WTC11 (cell line): ENCODE data around the gene DLGAP5. TPM values are rescaled to one million over a fixed set of nuclear protein-coding genes. Genes with fewer than 3 reads are reported as not detected.
A peak's percentile ranks its signal among the peaks of the same experiment; 100 is the strongest.

Experiments
- ATAC-seq: fragments of 200-7000 bp; cut with Tn5 transposase; 2 replicates; pipeline ENCODE4 v1.10.0; 2021; ENCODE audit warnings: mild to moderate bottlenecking, moderate library complexity
- CTCF ChIA-PET: fragments of 300-600 bp; sonication (Branson Sonifier 250); formaldehyde crosslinking; loops from one replicate; lab custom pipeline; 2021; ENCODE audit warnings: antibody characterized with exemption; lab: Charles Lee
- POLR2A ChIA-PET: fragments of 350-600 bp; sonication (Branson Sonifier 250); formaldehyde crosslinking; loops from one replicate; lab custom pipeline; 2021; ENCODE audit warnings: antibody characterized with exemption; lab: Charles Lee
- DNase-seq: peaks from one replicate; pipeline ENCODE4 v3.0.0; 2021; ENCODE audit warnings: low spot score
- H3K27ac Mint-ChIP-seq: 2 replicates; pipeline ENCODE4 v1.8.0; 2021; ENCODE audit warnings: mixed read lengths
- H3K27me3 Mint-ChIP-seq: 2 replicates; pipeline ENCODE4 v1.8.0; 2021; ENCODE audit warnings: low read depth, mild to moderate bottlenecking, moderate library complexity, mixed read lengths
- H3K36me3 Mint-ChIP-seq: 2 replicates; pipeline ENCODE4 v1.8.0; 2021; ENCODE audit warnings: mixed read lengths
- H3K4me1 Mint-ChIP-seq: 2 replicates; pipeline ENCODE4 v1.8.0; 2022; ENCODE audit warnings: mixed read lengths
- H3K4me3 Mint-ChIP-seq: 2 replicates; pipeline ENCODE4 v1.8.0; 2021; ENCODE audit warnings: mild to moderate bottlenecking, moderate library complexity, mixed read lengths
- H3K9me3 Mint-ChIP-seq: 2 replicates; pipeline ENCODE4 v1.8.0; 2021; ENCODE audit warnings: mixed read lengths
- AR ChIP-seq: fragments of 250-450 bp; sonication (Bioruptor Pico); IDR thresholded peaks from 2 replicates; pipeline ENCODE4 v1.9.0; 2021; ENCODE audit warnings: mild to moderate bottlenecking
- CBFB ChIP-seq: sonication (generic); formaldehyde crosslinking; IDR thresholded peaks from 2 replicates; pipeline ENCODE4 v1.8.1; 2022; ENCODE audit warnings: mild to moderate bottlenecking, low read depth, missing genetic modification reagents
- CREM ChIP-seq: sonication (generic); formaldehyde crosslinking; IDR thresholded peaks from 2 replicates; pipeline ENCODE4 v1.8.1; 2022; ENCODE audit warnings: mild to moderate bottlenecking, missing genetic modification reagents, moderate library complexity
- E2F4 ChIP-seq: sonication (generic); formaldehyde crosslinking; IDR thresholded peaks from 2 replicates; pipeline ENCODE4 v1.8.1; 2022; ENCODE audit warnings: low read depth, mild to moderate bottlenecking, moderate library complexity, missing genetic modification reagents, borderline replicate concordance
- GRHL2 ChIP-seq: fragments of 250-450 bp; sonication (Bioruptor Pico); IDR thresholded peaks from 2 replicates; pipeline ENCODE4 v1.8.0; 2022; ENCODE audit warnings: mild to moderate bottlenecking, moderate library complexity; ENCODE audit not compliant: insufficient replicate concordance, severe bottlenecking
- JAZF1 ChIP-seq: fragments of 250-450 bp; sonication (Bioruptor Pico); IDR thresholded peaks from 2 replicates; pipeline ENCODE4 v1.9.0; 2021; ENCODE audit warnings: moderate library complexity, mild to moderate bottlenecking, inconsistent platforms
- MAX ChIP-seq: sonication (generic); formaldehyde crosslinking; IDR thresholded peaks from 2 replicates; pipeline ENCODE4 v1.8.0; 2022; ENCODE audit warnings: mild to moderate bottlenecking, missing genetic modification reagents
- NFYB ChIP-seq: sonication (generic); formaldehyde crosslinking; conservative IDR thresholded peaks from 2 replicates; pipeline ENCODE4 v1.8.0; 2022; ENCODE audit warnings: low read depth, missing genetic modification reagents
- NR1H2 ChIP-seq: sonication (generic); formaldehyde crosslinking; IDR thresholded peaks from 2 replicates; pipeline ENCODE4 v1.9.0; 2021; ENCODE audit warnings: mild to moderate bottlenecking, moderate library complexity, missing genetic modification reagents
- SOX15 ChIP-seq: fragments of 250-450 bp; sonication (Bioruptor Pico); IDR thresholded peaks from 2 replicates; pipeline ENCODE4 v1.9.0; 2021; ENCODE audit warnings: mild to moderate bottlenecking
- STAT6 ChIP-seq: sonication (generic); formaldehyde crosslinking; conservative IDR thresholded peaks from 2 replicates; pipeline ENCODE4 v1.8.1; 2023; ENCODE audit warnings: mild to moderate bottlenecking, low read depth, missing genetic modification reagents, moderate library complexity
- USF2 ChIP-seq: sonication (generic); formaldehyde crosslinking; IDR thresholded peaks from 2 replicates; pipeline ENCODE4 v1.8.1; 2023; ENCODE audit warnings: mild to moderate bottlenecking, missing genetic modification reagents, moderate library complexity
- ZNF138 ChIP-seq: sonication (generic); formaldehyde crosslinking; conservative IDR thresholded peaks from 2 replicates; pipeline ENCODE4 v1.8.1; 2022; ENCODE audit warnings: mild to moderate bottlenecking, moderate library complexity, missing genetic modification reagents
- ZNF281 ChIP-seq: sonication (generic); formaldehyde crosslinking; IDR thresholded peaks from 2 replicates; pipeline ENCODE4 v1.8.0; 2023; ENCODE audit warnings: mild to moderate bottlenecking, missing genetic modification reagents
- ZNF671 ChIP-seq: fragments of 250-450 bp; sonication (Bioruptor Pico); IDR thresholded peaks from 2 replicates; pipeline ENCODE4 v1.8.0; 2021; ENCODE audit warnings: mild to moderate bottlenecking
- total RNA-seq: library from RNA; stranded (reverse); gene quantifications from 3 replicates; pipeline ENCODE4 v1.2.3, GENCODE V29; 2021
- TF ChIP-seq, protein P1 (sequence below): fragments of 200-600 bp; IDR thresholded peaks from 2 replicates; pipeline ENCODE4 v1.8.0; 2022; ENCODE audit warnings: antibody characterized with exemption

The DLGAP5 gene
- total RNA-seq, 1 experiment from 2014 or later: 141 TPM

GRCh38 chr14:55131370-55132137 lies 59.8 kb downstream of the DLGAP5 start (continued):
- TF ChIP-seq CREM (CRISPR knock-in tag) (no peak), ZNF138 (no peak), E2F4 (CRISPR knock-in tag) (no peak)

DNA sequence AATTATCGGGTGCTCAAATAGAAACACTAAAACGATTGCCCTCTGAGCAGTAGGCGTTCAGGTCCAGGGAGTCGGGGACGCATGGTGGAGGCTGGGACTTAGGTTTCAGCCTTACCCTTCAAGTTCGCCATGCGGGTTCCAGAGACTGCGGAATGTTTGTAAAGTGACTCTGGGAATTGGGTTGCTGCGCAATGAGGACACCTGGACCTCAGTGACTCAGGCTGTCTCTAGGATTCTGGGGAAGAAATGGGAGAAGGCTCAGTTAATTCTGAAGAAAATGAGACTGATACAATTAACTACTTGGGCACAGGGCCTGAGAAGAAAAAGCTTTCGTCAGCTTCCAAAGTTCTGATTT lies 61.2 kb downstream of the DLGAP5 start:
- ChIA-PET POLR2A (interaction anchor here (0.6 to 1.1 kb wide), 2 partner anchors 103 to 224 kb away, joined by 3 to 8 read pairs; partner anchors contain the start of genes SOCS4 and WDHD1), CTCF (interaction anchor here (0.6 to 1.4 kb wide), 3 partner anchors 27 to 347 kb away, joined by 3 to 8 read pairs (median 5); no protein-coding TSS in a partner anchor)
- TF ChIP-seq SOX15: no peak
- no peak for TF ChIP-seq ZNF671
- no peak for TF ChIP-seq STAT6 (CRISPR knock-in tag)
- no peak for TF ChIP-seq JAZF1 (CRISPR knock-in tag)
- no peak for TF ChIP-seq AR (CRISPR knock-in tag)
- no peak for TF ChIP-seq USF2 (CRISPR knock-in tag)
- TF ChIP-seq CBFB (CRISPR knock-in tag): no peak
- no peak for TF ChIP-seq GRHL2 (CRISPR knock-in tag)
- Mint-ChIP-seq H3K4me3 (peak overlapping the region; percentile 73), H3K27me3 (peaks cover 57% of the 10 kb centered on the region), H3K27ac (no peak overlapping the region), H3K9me3 (no peaks in the 10 kb centered on the region), H3K36me3 (no peaks in the 10 kb centered on the region), H3K4me1 (peaks cover 4% of the 10 kb centered on the region)
- DNase-seq (no peak), ATAC-seq (peak; percentile 19)

GRCh38 chr14:55129428-55130195 lies 61.8 kb downstream of the DLGAP5 start:
- Mint-ChIP-seq H3K9me3 (no peaks in the 10 kb centered on the region), H3K4me3 (peak overlapping the region; percentile 73), H3K27me3 (peaks cover 58% of the 10 kb centered on the region), H3K4me1 (peaks cover 4% of the 10 kb centered on the region), H3K36me3 (no peaks in the 10 kb centered on the region), H3K27ac (no peak overlapping the region)
- ChIA-PET POLR2A (interaction anchor here (0.6 to 1.2 kb wide), 3 partner anchors 26 to 224 kb away, joined by 3 to 8 read pairs (median 3); partner anchors contain the start of genes SOCS4 and WDHD1), CTCF (interaction anchor here (0.5 to 1.4 kb wide), 5 partner anchors 18 to 347 kb away, joined by 3 to 8 read pairs (median 4); no protein-coding TSS in a partner anchor)
- ATAC-seq: peak; percentile 55
- peak; percentile 46 for DNase-seq
- TF ChIP-seq NR1H2 (CRISPR knock-in tag) (no peak), CREM (CRISPR knock-in tag) (0 out of 2 replicates have a peak, but pooled peaks have one; percentile 5), NFYB (CRISPR knock-in tag) (0 out of 2 replicates have a peak, but pooled peaks have one; percentile 11), MAX (peak; percentile 18; the same call in 1 of the 2 replicates), JAZF1 (CRISPR knock-in tag) (no peak), ZNF281 (no peak)
- TF ChIP-seq, protein P1, sequence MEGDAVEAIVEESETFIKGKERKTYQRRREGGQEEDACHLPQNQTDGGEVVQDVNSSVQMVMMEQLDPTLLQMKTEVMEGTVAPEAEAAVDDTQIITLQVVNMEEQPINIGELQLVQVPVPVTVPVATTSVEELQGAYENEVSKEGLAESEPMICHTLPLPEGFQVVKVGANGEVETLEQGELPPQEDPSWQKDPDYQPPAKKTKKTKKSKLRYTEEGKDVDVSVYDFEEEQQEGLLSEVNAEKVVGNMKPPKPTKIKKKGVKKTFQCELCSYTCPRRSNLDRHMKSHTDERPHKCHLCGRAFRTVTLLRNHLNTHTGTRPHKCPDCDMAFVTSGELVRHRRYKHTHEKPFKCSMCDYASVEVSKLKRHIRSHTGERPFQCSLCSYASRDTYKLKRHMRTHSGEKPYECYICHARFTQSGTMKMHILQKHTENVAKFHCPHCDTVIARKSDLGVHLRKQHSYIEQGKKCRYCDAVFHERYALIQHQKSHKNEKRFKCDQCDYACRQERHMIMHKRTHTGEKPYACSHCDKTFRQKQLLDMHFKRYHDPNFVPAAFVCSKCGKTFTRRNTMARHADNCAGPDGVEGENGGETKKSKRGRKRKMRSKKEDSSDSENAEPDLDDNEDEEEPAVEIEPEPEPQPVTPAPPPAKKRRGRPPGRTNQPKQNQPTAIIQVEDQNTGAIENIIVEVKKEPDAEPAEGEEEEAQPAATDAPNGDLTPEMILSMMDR: no peak
